GM10248 (cell line): ENCODE results near the gene ASMT.
"Not testable (repeated sequence)": the region's sequence is repeated elsewhere in the genome, so short reads cannot be mapped to it uniquely, and the experiment has no call there.

Source experiments
- CTCF ChIA-PET: fragments of 300-600 bp; sonication (Branson Sonifier 250); formaldehyde crosslinking; extraction: SDS; loops from one replicate; lab custom pipeline; 2021; ENCODE audit warnings: antibody characterized with exemption; lab: Yijun Ruan, JAX
- POLR2A ChIA-PET: fragments of 350-650 bp; sonication (Branson Sonifier 250); formaldehyde crosslinking; extraction: SDS; loops from one replicate; lab custom pipeline; 2020; ENCODE audit warnings: antibody characterized with exemption; lab: Yijun Ruan, JAX
- DNase-seq: peaks from one replicate; pipeline ENCODE4 v3.0.0; 2012; ENCODE audit errors: extremely low spot score
- TF ChIP-seq, protein P1 (sequence below): IDR thresholded peaks from 2 replicates; pipeline ENCODE4 v1.5.1; 2012; ENCODE audit warnings: mild to moderate bottlenecking, low read depth; ENCODE audit errors: extremely low read depth, missing control alignments, control extremely low read depth

Gene ASMT

DNA sequence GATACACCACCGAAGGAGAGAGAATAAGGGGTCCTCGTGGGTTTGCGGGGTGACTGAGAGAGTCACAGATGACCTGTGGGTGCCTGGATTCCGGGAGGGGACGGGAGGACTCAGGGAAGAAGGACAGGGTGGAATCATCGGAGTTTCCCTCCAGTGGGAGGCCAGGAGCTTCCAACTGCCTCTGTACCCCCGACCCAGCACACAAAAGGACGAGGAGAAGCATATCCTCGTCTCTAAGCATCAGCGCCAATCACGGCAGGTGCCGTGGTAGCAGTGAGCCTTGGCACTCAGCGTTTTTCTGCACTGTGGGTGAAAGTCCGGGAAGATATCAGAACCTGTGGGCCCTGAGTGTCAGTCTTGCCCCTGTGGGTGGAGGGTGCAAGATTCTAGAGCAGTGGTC lies 62.0 kb downstream of the ASMT start:
- ChIA-PET CTCF (no interaction called here), POLR2A (no interaction called here)
- TF ChIP-seq, protein P1, sequence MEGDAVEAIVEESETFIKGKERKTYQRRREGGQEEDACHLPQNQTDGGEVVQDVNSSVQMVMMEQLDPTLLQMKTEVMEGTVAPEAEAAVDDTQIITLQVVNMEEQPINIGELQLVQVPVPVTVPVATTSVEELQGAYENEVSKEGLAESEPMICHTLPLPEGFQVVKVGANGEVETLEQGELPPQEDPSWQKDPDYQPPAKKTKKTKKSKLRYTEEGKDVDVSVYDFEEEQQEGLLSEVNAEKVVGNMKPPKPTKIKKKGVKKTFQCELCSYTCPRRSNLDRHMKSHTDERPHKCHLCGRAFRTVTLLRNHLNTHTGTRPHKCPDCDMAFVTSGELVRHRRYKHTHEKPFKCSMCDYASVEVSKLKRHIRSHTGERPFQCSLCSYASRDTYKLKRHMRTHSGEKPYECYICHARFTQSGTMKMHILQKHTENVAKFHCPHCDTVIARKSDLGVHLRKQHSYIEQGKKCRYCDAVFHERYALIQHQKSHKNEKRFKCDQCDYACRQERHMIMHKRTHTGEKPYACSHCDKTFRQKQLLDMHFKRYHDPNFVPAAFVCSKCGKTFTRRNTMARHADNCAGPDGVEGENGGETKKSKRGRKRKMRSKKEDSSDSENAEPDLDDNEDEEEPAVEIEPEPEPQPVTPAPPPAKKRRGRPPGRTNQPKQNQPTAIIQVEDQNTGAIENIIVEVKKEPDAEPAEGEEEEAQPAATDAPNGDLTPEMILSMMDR: no peak

DNA sequence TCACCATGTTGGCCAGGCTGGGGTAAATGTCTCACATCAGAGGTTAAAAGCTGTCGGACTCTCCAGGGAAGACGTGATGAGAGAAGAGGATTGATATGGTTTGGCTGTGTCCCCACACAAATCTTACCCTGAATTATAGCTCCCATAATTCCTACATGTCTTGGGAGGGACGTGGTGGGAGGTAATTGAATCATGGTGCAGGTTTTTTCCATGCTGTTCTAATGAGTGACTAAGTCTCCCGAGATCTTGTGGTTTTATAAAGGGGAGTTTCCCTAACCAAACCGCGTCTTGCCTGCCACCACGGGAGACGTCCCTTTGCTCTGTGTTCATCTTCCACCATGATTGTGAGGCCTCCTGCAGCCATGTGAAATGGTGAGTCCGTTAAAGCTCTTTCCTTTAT lies 64.4 kb downstream of the ASMT start:
- TF ChIP-seq, protein P1: no peak
- ChIA-PET POLR2A (no interaction called here), CTCF (no interaction called here)
- DNase-seq: no peak

More for the DNA sequence above, 62.0 kb downstream of the ASMT start:
- DNase-seq: no peak

DNA sequence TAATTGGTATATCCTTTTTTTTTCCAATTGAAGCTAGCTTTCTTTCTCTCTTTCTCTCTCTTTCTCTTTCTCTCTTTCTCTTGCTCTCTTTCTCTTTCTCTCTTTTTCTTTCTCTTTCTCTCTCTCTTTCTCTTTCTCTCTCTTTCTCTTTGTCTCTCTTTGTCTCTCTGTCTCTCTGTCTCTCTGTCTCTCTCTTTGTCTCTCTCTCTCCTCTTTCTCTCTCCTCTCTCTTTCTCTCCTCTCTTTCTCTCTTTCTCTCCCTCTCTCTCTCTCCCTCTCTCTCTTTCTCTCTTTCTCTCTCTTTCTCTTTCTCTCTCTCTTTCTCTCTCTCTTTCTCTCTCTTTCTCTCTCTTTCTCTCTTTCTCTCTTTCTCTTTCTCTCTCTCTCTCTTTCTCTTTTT lies 66.6 kb downstream of the ASMT start:
- POLR2A ChIA-PET: no interaction called here
- DNase-seq: no peak
- TF ChIP-seq, protein P1: no peak
- CTCF ChIA-PET: no interaction called here

DNA sequence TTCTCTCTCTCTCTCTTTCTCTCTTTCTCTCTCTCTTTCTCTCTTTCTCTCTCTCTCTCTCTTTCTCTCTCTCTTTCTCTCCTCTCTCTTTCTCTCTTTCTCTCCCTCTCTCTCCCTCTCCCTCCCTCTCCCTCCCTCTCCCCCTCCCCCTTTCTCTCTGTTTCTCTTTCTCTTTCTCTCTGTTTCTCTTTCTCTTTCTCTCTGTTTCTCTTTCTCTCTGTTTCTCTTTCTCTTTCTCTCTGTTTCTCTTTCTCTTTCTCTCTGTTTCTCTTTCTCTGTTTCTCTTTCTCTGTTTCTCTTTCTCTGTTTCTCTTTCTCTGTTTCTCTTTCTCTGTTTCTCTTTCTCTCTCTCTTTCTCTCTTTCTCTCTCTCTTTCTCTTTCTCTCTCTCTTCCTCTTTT lies 67.0 kb downstream of the ASMT start:
- POLR2A ChIA-PET, DNase-seq: not testable (repeated sequence)

DNA sequence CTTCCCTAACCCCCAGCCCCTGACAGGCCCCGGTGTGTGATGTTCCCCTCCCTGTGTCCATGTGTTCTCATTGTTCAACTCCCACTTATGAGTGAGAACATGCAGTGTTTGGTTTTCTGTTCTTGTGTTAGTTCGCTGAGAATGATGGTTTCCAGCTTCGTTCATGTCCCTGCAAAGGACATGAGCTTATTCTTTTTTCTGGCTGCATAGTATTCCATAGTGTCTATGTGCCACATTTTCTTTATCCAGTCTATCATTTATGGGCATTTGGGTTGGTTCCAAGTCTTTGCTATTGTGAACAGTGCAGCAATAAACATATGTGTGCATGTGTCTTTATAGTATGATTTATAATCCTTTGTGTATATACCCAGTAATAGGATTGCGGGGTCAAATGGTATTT lies 67.6 kb downstream of the ASMT start:
- POLR2A ChIA-PET, CTCF ChIA-PET, DNase-seq: not testable (repeated sequence)

More for the DNA sequence above, 67.0 kb downstream of the ASMT start:
- CTCF ChIA-PET: not testable (repeated sequence)

DNA sequence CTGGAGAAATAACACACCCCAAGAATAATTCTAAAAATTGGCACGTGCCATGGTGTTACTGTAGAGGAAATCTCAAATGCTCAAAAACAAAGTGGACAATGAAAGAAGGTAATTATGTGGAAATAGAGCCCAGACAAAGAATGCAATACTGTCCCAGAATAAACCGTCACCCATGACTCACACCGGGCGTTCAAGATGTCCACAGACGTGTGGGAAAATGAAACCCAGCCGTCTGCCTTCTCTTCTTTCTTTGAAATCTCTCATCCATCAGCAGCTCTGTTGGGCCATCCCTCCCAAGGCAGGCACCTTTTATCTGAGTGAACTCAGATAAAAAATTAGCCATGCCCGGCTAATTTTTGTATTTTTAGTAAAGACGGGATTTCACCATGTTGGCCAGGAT lies 70.0 kb downstream of the ASMT start:
- DNase-seq, POLR2A ChIA-PET, CTCF ChIA-PET: not testable (repeated sequence)

DNA sequence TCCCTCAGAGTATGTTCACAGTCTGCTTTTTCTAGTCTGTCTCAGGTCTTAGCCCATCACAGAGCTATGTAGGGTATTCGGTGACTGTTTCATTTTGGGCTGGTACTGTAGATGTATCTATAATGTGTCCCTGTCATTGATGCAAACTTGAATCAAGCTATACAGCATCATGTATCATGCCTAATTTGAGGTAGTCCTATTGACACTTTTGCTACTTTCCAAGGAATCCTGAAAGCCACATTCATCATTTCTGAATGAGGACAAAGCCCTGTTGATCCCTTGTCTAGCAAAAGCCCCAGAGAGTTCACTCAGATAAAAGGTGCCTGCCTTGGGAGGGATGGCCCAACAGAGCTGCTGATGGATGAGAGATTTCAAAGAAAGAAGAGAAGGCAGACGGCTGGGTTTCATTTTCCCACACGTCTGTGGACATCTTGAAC lies 70.6 kb downstream of the ASMT start:
- POLR2A ChIA-PET, CTCF ChIA-PET, DNase-seq: not testable (repeated sequence)

DNA sequence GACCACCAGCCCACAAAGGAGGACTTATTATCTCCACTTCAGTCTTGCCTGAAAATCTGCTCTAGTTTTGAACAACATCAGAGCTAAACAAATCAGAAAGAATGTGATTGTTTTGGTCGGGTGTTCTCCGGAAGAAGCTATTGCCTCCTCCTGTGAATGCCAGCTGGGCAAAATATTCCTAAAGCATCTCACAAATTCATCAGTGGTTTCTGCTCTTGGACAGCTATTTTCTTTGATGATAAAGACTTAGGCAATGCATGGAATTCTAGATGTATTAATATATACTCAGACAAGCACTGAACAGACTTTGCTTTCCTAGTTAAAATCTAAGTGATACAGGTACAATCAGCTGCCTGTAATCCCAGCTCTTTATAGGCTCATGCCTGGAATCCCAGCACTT lies 71.8 kb downstream of the ASMT start:
- CTCF ChIA-PET: no interaction called here
- POLR2A ChIA-PET: no interaction called here
- TF ChIP-seq, protein P1: no peak
- DNase-seq: no peak
